ENCODE measurements around the gene ADIPOR2.

DNA sequence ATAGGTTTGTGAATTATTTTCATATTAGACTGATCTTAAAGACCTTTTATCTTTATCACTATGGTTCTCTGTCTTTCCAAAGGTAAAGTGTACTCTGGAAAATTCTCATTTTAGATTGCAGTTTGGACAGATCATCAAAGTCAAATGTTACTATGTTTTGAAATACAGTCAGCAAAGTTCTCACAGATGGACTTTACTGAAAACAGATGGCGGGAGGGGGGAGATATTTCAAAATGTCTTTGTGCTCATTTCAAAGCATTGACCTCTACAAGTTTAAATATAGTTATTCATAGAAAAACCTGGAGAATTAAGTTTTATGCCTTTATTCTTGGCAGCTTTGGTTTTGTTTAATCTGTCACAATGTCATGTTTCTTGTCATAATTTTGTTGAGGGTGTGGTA, 77.7 kb downstream of the ADIPOR2 start:
- TF ChIP-seq CTCF (IDR thresholded peaks at IDR 0.05): no peak
- no peak for TF ChIP-seq EP300 (IDR thresholded peaks at IDR 0.05)

All from stomach (tissue), 4 donors.